H1 (cell line): Measurements from ENCODE around the gene APLN. TPM values are rescaled to one million over a fixed set of nuclear protein-coding genes. Genes with fewer than 3 reads are reported as not detected.

Experiments used
- CTCF ChIA-PET: fragments of 300-600 bp; sonication (Branson Sonifier 250); formaldehyde crosslinking; loops from one replicate; lab custom pipeline; 2021; ENCODE audit not compliant: partially characterized antibody; lab: Charles Lee
- POLR2A ChIA-PET: fragments of 300-600 bp; sonication (Branson Sonifier 250); formaldehyde crosslinking; loops from one replicate; lab custom pipeline; 2021; ENCODE audit warnings: inconsistent platforms; ENCODE audit not compliant: partially characterized antibody; lab: Charles Lee
- DNase-seq, 2 experiments: peaks; one replicate each; pipeline versions ENCODE4 v3.0.0 to v3.0.0-alpha.2; 2010 to 2022; ENCODE audit warnings: low spot score in 2 of 2, low read depth in 1 of 2, mixed read lengths in 1 of 2
- FAIRE-seq: peaks from 2 replicates; lab custom pipeline; 2011; peaks lifted over from hg19 to GRCh38; lab: Jason Lieb, UNC
- H2AFZ ChIP-seq: 2 replicates; pipeline ENCODE4 v1.8.1; 2012; ENCODE audit warnings: low read length, inconsistent platforms
- H2AK5ac ChIP-seq: 2 replicates; pipeline ENCODE4 v1.6.1; 2013; ENCODE audit warnings: low read depth, low read length
- H2BK120ac ChIP-seq: replicated peaks from 2 replicates; pipeline ENCODE3; 2013; ENCODE audit warnings: low read depth, low read length, inconsistent platforms
- H2BK12ac ChIP-seq: 2 replicates; pipeline ENCODE4 v1.6.1; 2013; ENCODE audit warnings: low read depth, low read length
- H2BK15ac ChIP-seq: 2 replicates; pipeline ENCODE4 v1.6.1; 2013; ENCODE audit warnings: low read length
- H2BK20ac ChIP-seq: 2 replicates; pipeline ENCODE4 v1.6.1; 2013; ENCODE audit warnings: low read length
- H2BK5ac ChIP-seq: 2 replicates; pipeline ENCODE4 v1.6.1; 2013; ENCODE audit warnings: low read depth, low read length
- H3K14ac ChIP-seq: 2 replicates; pipeline ENCODE4 v1.6.1; 2013; ENCODE audit warnings: inconsistent platforms; ENCODE audit not compliant: insufficient read length
- H3K18ac ChIP-seq: 2 replicates; pipeline ENCODE4 v1.6.1; 2013; ENCODE audit warnings: low read length; ENCODE audit errors: extremely low read depth
- H3K23ac ChIP-seq: 2 replicates; pipeline ENCODE4 v1.6.1; 2013; ENCODE audit warnings: inconsistent platforms; ENCODE audit not compliant: insufficient read length
- H3K23me2 ChIP-seq: 2 replicates; pipeline ENCODE4 v1.6.1; 2013; ENCODE audit warnings: low read depth, low read length
- H3K27ac ChIP-seq: 2 replicates; pipeline ENCODE4 v1.6.1; 2011; ENCODE audit warnings: low read depth, low read length, inconsistent platforms
- H3K27me3 ChIP-seq, 4 experiments: replicated peaks in 1 of 4; 1 replicate in 1 of 4; 2 replicates in 3 of 4; pipeline versions ENCODE4 v1.6.1 to v1.8.1; 2011 to 2013; ENCODE audit warnings: low read length in 3 of 4, mild to moderate bottlenecking in 3 of 4, inconsistent platforms in 2 of 4, mixed read lengths in 2 of 4, moderate library complexity in 1 of 4; ENCODE audit not compliant: control insufficient read depth in 3 of 4, insufficient read depth in 3 of 4; ENCODE audit errors: extremely low read depth in 1 of 4
- H3K36me3 ChIP-seq, 4 experiments: 2 replicates each; pipeline versions ENCODE4 v1.6.1 to v1.8.1; 2011 to 2013; ENCODE audit warnings: mild to moderate bottlenecking in 4 of 4, low read length in 3 of 4, moderate library complexity in 2 of 4, control low read depth in 1 of 4, inconsistent platforms in 1 of 4; ENCODE audit not compliant: insufficient read depth in 4 of 4, control insufficient read depth in 2 of 4
- H3K4ac ChIP-seq: replicated peaks from 2 replicates; pipeline ENCODE3; 2013; ENCODE audit warnings: low read length, low read depth, mixed read lengths, inconsistent platforms; ENCODE audit not compliant: insufficient read length
- H3K4me1 ChIP-seq, 4 experiments: replicated peaks in 1 of 4; 1 replicate in 1 of 4; 2 replicates in 3 of 4; pipeline versions ENCODE4 v1.6.1 to v1.8.1; 2011 to 2013; ENCODE audit warnings: low read length in 3 of 4, inconsistent platforms in 2 of 4, mixed read lengths in 1 of 4; ENCODE audit not compliant: insufficient read depth in 4 of 4, control insufficient read depth in 3 of 4
- H3K4me2 ChIP-seq, 2 experiments: 2 replicates each; pipeline versions ENCODE4 v1.6.1 to v1.8.1; 2011 to 2013; ENCODE audit warnings: low read depth in 2 of 2, low read length in 2 of 2, control low read depth in 1 of 2, inconsistent platforms in 1 of 2, mild to moderate bottlenecking in 1 of 2; ENCODE audit not compliant: insufficient read depth in 1 of 2
- H3K4me3 ChIP-seq, 4 experiments: fragments of 200-600, 300-600 bp in 1 of 4; sonication (generic), shearing (Covaris generic), sonication (Bioruptor Twin) in 1 of 4; 2 replicates each; pipeline versions ENCODE4 v1.5.1 to v1.8.1; 2011 to 2016; ENCODE audit warnings: low read length in 4 of 4, low read depth in 3 of 4, control low read depth in 2 of 4, inconsistent platforms in 2 of 4, mild to moderate bottlenecking in 2 of 4, mixed read lengths in 1 of 4, moderate library complexity in 1 of 4; ENCODE audit not compliant: insufficient read depth in 2 of 4; ENCODE audit errors: extremely low read depth in 1 of 4
- H3K56ac ChIP-seq: replicated peaks from 2 replicates; pipeline ENCODE3; 2013; ENCODE audit warnings: low read depth, mild to moderate bottlenecking, mixed read lengths, low read length, inconsistent platforms; ENCODE audit not compliant: insufficient read length
- H3K79me1 ChIP-seq: 2 replicates; pipeline ENCODE4 v1.6.1; 2013; ENCODE audit warnings: low read depth, low read length, control low read depth
- H3K79me2 ChIP-seq, 2 experiments: 2 replicates each; pipeline versions ENCODE4 v1.6.1 to v1.8.1; 2012 to 2013; ENCODE audit warnings: low read length in 2 of 2, mild to moderate bottlenecking in 2 of 2, inconsistent platforms in 1 of 2; ENCODE audit not compliant: insufficient read depth in 2 of 2, control insufficient read depth in 1 of 2
- H3K9ac ChIP-seq, 4 experiments: replicated peaks in 1 of 4; 1 replicate in 1 of 4; 2 replicates in 3 of 4; pipeline versions ENCODE4 v1.6.1 to v1.8.1; 2011 to 2013; ENCODE audit warnings: low read depth in 3 of 4, low read length in 3 of 4, control low read depth in 2 of 4, mild to moderate bottlenecking in 2 of 4, moderate library complexity in 2 of 4, inconsistent platforms in 1 of 4; ENCODE audit errors: extremely low read depth in 1 of 4
- H3K9me3 ChIP-seq, 2 experiments: 2 replicates each; pipeline versions ENCODE4 v1.6.1 to v1.8.1; 2012 to 2013; ENCODE audit warnings: mild to moderate bottlenecking in 2 of 2, moderate library complexity in 2 of 2, control low read depth in 1 of 2, inconsistent platforms in 1 of 2, low read depth in 1 of 2, low read length in 1 of 2, mixed read lengths in 1 of 2; ENCODE audit not compliant: insufficient read depth in 2 of 2
- H4K20me1 ChIP-seq, 2 experiments: replicated peaks in 1 of 2; 2 replicates each; pipeline versions ENCODE3 to v1.8.1; 2011 to 2013; ENCODE audit warnings: inconsistent platforms in 2 of 2, low read length in 2 of 2, mild to moderate bottlenecking in 1 of 2; ENCODE audit not compliant: insufficient read depth in 2 of 2, control insufficient read depth in 1 of 2
- H4K5ac ChIP-seq: 2 replicates; pipeline ENCODE4 v1.6.1; 2013; ENCODE audit warnings: low read length, low read depth, mixed read lengths, inconsistent platforms; ENCODE audit not compliant: insufficient read length
- H4K8ac ChIP-seq: 2 replicates; pipeline ENCODE4 v1.8.0; 2013; ENCODE audit warnings: mild to moderate bottlenecking, moderate library complexity, low read length, inconsistent platforms; ENCODE audit not compliant: insufficient read depth; ENCODE audit errors: extremely low read depth
- H4K91ac ChIP-seq: replicated peaks from 2 replicates; pipeline ENCODE3; 2013; ENCODE audit warnings: low read length, mixed read lengths, inconsistent platforms; ENCODE audit not compliant: insufficient read length
- NANOG ChIP-seq: IDR thresholded peaks from 2 replicates; pipeline ENCODE4 v1.6.1; 2011; ENCODE audit warnings: low read length, low read depth, mild to moderate bottlenecking, inconsistent platforms; ENCODE audit not compliant: insufficient read depth, poor library complexity, severe bottlenecking
- SAP30 ChIP-seq: fragments of 300-600 bp; sonication (generic); IDR thresholded peaks from 2 replicates; pipeline ENCODE4 v1.7.1; 2012; ENCODE audit warnings: low read length, moderate library complexity, mild to moderate bottlenecking, inconsistent platforms; ENCODE audit not compliant: insufficient read depth, insufficient replicate concordance
- TCF12 ChIP-seq: IDR thresholded peaks from 2 replicates; pipeline ENCODE4 v1.6.1; 2011; ENCODE audit warnings: low read depth, mild to moderate bottlenecking, low read length
- USF2 ChIP-seq: IDR thresholded peaks from 2 replicates; pipeline ENCODE4 v1.6.1; 2011; ENCODE audit warnings: low read length, improper control_type of control experiment
- WGBS, 2 experiments: shearing (Covaris generic) in 1 of 2; methylation state at CpG; one replicate each; pipeline versions ENCODE4 v1.1.6 to v1.1.7; 2013 to 2015; ENCODE audit warnings: low lambda C conversion rate in 2 of 2, mixed read lengths in 2 of 2, inconsistent platforms in 1 of 2, low coverage in 1 of 2, missing lambda C conversion rate in 1 of 2; ENCODE audit not compliant: insufficient replicate concordance in 2 of 2, insufficient coverage in 1 of 2, insufficient read length in 1 of 2; ENCODE audit errors: extremely low coverage in 1 of 2, missing lambda C conversion rate in 1 of 2; 5-methylcytosine and 5-hydroxymethylcytosine counted together
- polyA plus RNA-seq, 7 experiments: library from polyadenylated mRNA; depleted of rRNA in 3 of 7; stranded (reverse) in 5 of 7; unstranded in 2 of 7; fragments of >200 nt in 5 of 7; fragments of 200-250 nt in 2 of 7; gene quantifications; 1 replicate in 5 of 7; 2 replicates in 1 of 7; 4 replicates in 1 of 7; pipeline versions ENCODE4 v1.2.1 to v1.2.3, GENCODE V29; 2011 to 2013; ENCODE audit warnings: missing spikeins in 2 of 7, mixed read lengths in 2 of 7
- total RNA-seq: library from RNA; stranded (reverse); fragmentation: NEBNext Ultra II Directional; extraction: Animal tissue kit (Norgen Biotek cat#: 25700); gene quantifications from 2 replicates; pipeline ENCODE4 v1.2.1, GENCODE V29; 2021

APLN gene
- total and polyA plus RNA-seq, 2 of the 8 experiments (the other 6 are each of a cell fraction or from before 2014, with no cell fraction given): 1.1 to 1.8 TPM

GRCh38 chrX:129696463-129697155 is 41.9 kb upstream of the APLN start:
- Histone ChIP-seq H3K9me3 (no peaks in the 10 kb centered on the region), H2BK5ac (peak overlapping the region; percentile 71; the same call in 1 of the 2 replicates), H3K36me3 (no peaks in the 10 kb centered on the region), H2AK5ac (no peak overlapping the region), H4K91ac (no peak overlapping the region), H3K4me1 (peaks cover 0 to 16% (median 8%) of the 10 kb centered on the region in 4 experiments; a peak in 5 of 7 replicates), H3K56ac (no peak overlapping the region), H2BK20ac (no peak overlapping the region), H3K79me2 (no peaks in the 10 kb centered on the region), H3K4me3 (peak overlapping the region in 1 of 4 experiments; percentile 32; a peak in 1 of 8 replicates), H3K79me1 (no peaks in the 10 kb centered on the region), H4K20me1 (no peaks in the 10 kb centered on the region), H3K14ac (no peak overlapping the region), H2BK12ac (no peak overlapping the region), H3K23me2 (no peaks in the 10 kb centered on the region)
- FAIRE-seq: no peak
- no peak for DNase-seq
- WGBS, 2 experiments: 10% methylated on average over 8 of the region's 8 CpGs; no CpG with 5 or more reads in 1 of the 2 experiments
- TF ChIP-seq NANOG (no peak), TCF12 (0 out of 2 replicates have a peak, but pooled peaks have one; percentile 17), SAP30 (no peak), USF2 (peak; percentile 21; the same call in 1 of the 2 replicates)
- TF ChIP-seq, all 59 proteins: peak for 2
- ChIA-PET CTCF (interaction anchor here (0.6 to 3.2 kb wide), 7 partner anchors 10 to 59 kb away, joined by 3 to 14 read pairs (median 4); no protein-coding TSS in a partner anchor), POLR2A (interaction anchor here (1.1 to 2.3 kb wide), 3 partner anchors 10 to 42 kb away, joined by 3 to 8 read pairs (median 4); partner anchors contain the start of gene APLN)
- Histone ChIP-seq H3K27ac (no peak overlapping the region), H3K23ac (no peak overlapping the region), H2BK120ac (no peak overlapping the region), H3K9ac (no peak overlapping the region), H4K8ac (no peak overlapping the region), H4K5ac (no peak overlapping the region), H3K4ac (no peak overlapping the region), H3K18ac (no peak overlapping the region; the same call in 1 of the 2 replicates), H3K27me3 (no peaks in the 10 kb centered on the region), H3K4me2 (peak overlapping the region; percentile 36 to 63; a peak in 3 of 4 replicates), H2AFZ (no peak overlapping the region), H2BK15ac (no peak overlapping the region)
